ENCODE measurements around the gene RASSF5.

Gene RASSF5

DNA sequence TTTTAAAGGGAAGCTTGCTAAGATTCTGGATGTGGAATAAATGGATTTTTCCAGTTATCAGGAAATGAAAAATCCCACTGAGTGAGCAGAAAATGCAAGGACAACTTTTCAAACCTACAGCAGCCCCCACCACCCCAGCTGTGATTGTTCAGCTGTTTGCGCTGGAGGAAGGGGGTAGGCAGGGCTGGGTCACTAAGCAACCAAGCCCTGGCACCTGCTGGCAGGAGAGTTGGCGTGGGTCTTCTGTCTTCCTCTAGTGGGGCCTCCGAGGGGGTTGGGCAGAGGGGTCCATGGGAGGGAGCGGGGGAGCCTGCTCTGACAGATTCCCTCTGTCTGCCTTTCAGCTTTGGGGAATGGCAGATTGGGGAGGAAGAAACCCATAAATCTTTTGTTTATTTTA is 59.7 kb downstream of the RASSF5 start:
- H3K27me3 ChIP-seq (ENCODE audit: low read depth, low read length) = no peaks in the 10 kb centered on the region
- peaks cover 100% of the 10 kb centered on the region for H3K79me2 ChIP-seq (ENCODE audit: low read length)
- peaks cover 40% of the 10 kb centered on the region for H3K4me1 ChIP-seq (ENCODE audit: low read length)
- H4K20me1 ChIP-seq (ENCODE audit: insufficient read depth, low read length) = peaks cover 89% of the 10 kb centered on the region
- no peak overlapping the region for H3K4me2 ChIP-seq (ENCODE audit: low read length)
- H3K4me3 ChIP-seq (ENCODE audit: low read length) = no peak overlapping the region
- TF ChIP-seq, protein P1, sequence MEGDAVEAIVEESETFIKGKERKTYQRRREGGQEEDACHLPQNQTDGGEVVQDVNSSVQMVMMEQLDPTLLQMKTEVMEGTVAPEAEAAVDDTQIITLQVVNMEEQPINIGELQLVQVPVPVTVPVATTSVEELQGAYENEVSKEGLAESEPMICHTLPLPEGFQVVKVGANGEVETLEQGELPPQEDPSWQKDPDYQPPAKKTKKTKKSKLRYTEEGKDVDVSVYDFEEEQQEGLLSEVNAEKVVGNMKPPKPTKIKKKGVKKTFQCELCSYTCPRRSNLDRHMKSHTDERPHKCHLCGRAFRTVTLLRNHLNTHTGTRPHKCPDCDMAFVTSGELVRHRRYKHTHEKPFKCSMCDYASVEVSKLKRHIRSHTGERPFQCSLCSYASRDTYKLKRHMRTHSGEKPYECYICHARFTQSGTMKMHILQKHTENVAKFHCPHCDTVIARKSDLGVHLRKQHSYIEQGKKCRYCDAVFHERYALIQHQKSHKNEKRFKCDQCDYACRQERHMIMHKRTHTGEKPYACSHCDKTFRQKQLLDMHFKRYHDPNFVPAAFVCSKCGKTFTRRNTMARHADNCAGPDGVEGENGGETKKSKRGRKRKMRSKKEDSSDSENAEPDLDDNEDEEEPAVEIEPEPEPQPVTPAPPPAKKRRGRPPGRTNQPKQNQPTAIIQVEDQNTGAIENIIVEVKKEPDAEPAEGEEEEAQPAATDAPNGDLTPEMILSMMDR (IDR thresholded peaks at IDR 0.05; ENCODE audit: low read depth, low read length) = no peak
- no peak for TF ChIP-seq EZH2phosphoT487 (IDR thresholded peaks at IDR 0.05; ENCODE audit: low read depth)
- no peak overlapping the region for H2AFZ ChIP-seq (ENCODE audit: low read depth, low read length)
- H3K27ac ChIP-seq (ENCODE audit: low read length) = no peak overlapping the region
- H3K36me3 ChIP-seq (replicated peaks; ENCODE audit: low read depth, low read length) = peaks cover 86% of the 10 kb centered on the region
- no peak overlapping the region for H3K9ac ChIP-seq (ENCODE audit: low read length)
- no peaks in the 10 kb centered on the region for H3K9me3 ChIP-seq (ENCODE audit: insufficient read depth, low read length)

DNA sequence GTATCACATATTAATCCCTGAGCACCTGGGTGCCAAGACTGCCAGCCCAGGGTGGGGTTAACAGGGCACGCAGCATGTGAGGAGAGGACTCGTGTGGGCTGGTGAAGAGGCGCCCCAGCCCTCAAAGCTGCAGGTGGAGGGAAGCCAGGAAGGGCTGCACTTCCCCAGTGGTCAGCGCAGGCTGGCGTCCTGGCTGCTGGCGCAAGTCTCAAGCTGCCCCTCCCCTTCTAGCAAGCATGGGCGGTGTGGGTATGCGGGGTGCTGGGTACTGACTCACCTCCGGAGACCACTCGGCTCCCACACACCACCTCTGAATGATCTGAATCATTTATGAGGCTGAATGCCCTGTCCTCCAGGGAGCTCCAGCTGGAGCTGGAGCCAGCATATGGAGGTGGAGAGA is 60.9 kb downstream of the RASSF5 start:
- Histone ChIP-seq H3K9ac (ENCODE audit: low read length) (no peak overlapping the region), H3K27me3 (ENCODE audit: low read depth, low read length) (no peaks in the 10 kb centered on the region), H4K20me1 (ENCODE audit: insufficient read depth, low read length) (peaks cover 99% of the 10 kb centered on the region), H3K4me1 (ENCODE audit: low read length) (peaks cover 27% of the 10 kb centered on the region), H3K79me2 (ENCODE audit: low read length) (peaks cover 100% of the 10 kb centered on the region), H3K27ac (ENCODE audit: low read length) (no peak overlapping the region), H3K4me3 (ENCODE audit: low read length) (no peak overlapping the region), H3K9me3 (ENCODE audit: insufficient read depth, low read length) (no peaks in the 10 kb centered on the region), H3K36me3 (replicated peaks; ENCODE audit: low read depth, low read length) (peaks cover 93% of the 10 kb centered on the region), H3K4me2 (ENCODE audit: low read length) (no peak overlapping the region), H2AFZ (ENCODE audit: low read depth, low read length) (no peak overlapping the region)
- TF ChIP-seq, protein P1 (IDR thresholded peaks at IDR 0.05; ENCODE audit: low read depth, low read length) = no peak
- TF ChIP-seq EZH2phosphoT487 (IDR thresholded peaks at IDR 0.05; ENCODE audit: low read depth) = no peak

DNA sequence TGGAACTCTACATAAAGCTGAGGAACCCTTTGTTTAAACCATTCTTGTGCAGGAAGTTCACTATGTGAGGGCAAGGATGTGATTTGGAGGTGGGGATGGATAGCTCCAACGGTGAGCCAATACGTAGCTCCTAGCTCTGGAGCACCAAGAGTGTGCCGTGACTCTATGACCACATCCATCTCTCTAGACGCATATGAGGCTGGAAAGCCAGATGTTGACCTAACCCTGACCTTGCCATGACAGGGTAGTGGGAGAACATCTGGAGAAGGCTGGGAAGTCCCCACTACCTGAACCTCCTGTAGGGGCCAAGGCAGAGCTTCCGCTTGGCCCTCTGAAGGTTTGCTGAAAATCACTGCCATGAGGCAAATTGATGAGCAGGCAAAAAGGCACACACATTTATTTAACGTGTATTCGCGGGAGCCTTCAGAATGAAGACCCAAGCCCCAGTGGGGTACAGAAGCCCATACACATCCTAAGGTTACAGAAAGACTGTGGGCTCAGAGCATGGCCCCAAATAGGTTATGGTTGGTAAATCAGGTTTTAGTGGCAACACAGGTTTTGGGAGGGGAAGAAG is 61.5 kb downstream of the RASSF5 start:
- Histone ChIP-seq H3K36me3 (replicated peaks; ENCODE audit: low read depth, low read length) (peaks cover 92% of the 10 kb centered on the region), H3K9ac (ENCODE audit: low read length) (no peak overlapping the region), H2AFZ (ENCODE audit: low read depth, low read length) (no peak overlapping the region), H3K4me1 (ENCODE audit: low read length) (peaks cover 26% of the 10 kb centered on the region), H4K20me1 (ENCODE audit: insufficient read depth, low read length) (peaks cover 99% of the 10 kb centered on the region), H3K4me3 (ENCODE audit: low read length) (no peak overlapping the region), H3K9me3 (ENCODE audit: insufficient read depth, low read length) (no peaks in the 10 kb centered on the region), H3K4me2 (ENCODE audit: low read length) (no peak overlapping the region), H3K27me3 (ENCODE audit: low read depth, low read length) (no peaks in the 10 kb centered on the region), H3K79me2 (ENCODE audit: low read length) (peaks cover 100% of the 10 kb centered on the region), H3K27ac (ENCODE audit: low read length) (no peak overlapping the region)
- TF ChIP-seq EZH2phosphoT487 (IDR thresholded peaks at IDR 0.05; ENCODE audit: low read depth) = no peak
- TF ChIP-seq, protein P1 (IDR thresholded peaks at IDR 0.05; ENCODE audit: low read depth, low read length) = no peak

DNA sequence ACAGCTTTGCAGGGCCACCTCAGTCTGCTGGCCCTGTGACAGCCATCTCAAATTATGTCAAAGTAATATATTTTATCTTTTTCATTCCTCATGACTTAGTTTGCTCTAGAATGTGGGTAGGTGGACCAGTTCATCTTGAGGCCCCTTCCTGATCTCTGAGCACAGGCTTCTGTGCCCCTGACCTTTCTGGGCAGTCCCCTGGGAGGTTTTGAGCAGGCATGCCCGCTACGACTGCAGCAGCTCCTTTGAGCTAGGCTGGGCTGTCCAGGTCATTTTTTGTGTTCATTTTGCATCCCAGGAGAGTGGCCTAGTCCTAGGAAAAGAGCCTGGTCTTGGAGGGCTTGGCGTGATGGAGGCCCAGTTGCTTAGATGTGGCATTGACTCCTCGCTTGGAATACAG is 62.2 kb downstream of the RASSF5 start:
- Histone ChIP-seq H3K4me3 (ENCODE audit: low read length) (no peak overlapping the region), H3K36me3 (replicated peaks; ENCODE audit: low read depth, low read length) (peaks cover 92% of the 10 kb centered on the region), H3K79me2 (ENCODE audit: low read length) (peaks cover 100% of the 10 kb centered on the region), H3K9ac (ENCODE audit: low read length) (no peak overlapping the region), H3K4me2 (ENCODE audit: low read length) (no peak overlapping the region), H3K27me3 (ENCODE audit: low read depth, low read length) (no peaks in the 10 kb centered on the region), H3K9me3 (ENCODE audit: insufficient read depth, low read length) (no peaks in the 10 kb centered on the region), H4K20me1 (ENCODE audit: insufficient read depth, low read length) (peaks cover 99% of the 10 kb centered on the region), H2AFZ (ENCODE audit: low read depth, low read length) (no peak overlapping the region), H3K4me1 (ENCODE audit: low read length) (peaks cover 33% of the 10 kb centered on the region), H3K27ac (ENCODE audit: low read length) (no peak overlapping the region)
- TF ChIP-seq, protein P1 (IDR thresholded peaks at IDR 0.05; ENCODE audit: low read depth, low read length) = no peak
- TF ChIP-seq EZH2phosphoT487 (IDR thresholded peaks at IDR 0.05; ENCODE audit: low read depth) = no peak
